H1 (cell line): ENCODE results near the gene PNCK. TPM values are rescaled to one million over a fixed set of nuclear protein-coding genes. Genes with fewer than 3 reads are reported as not detected.

Experiments
- BRCA1 ChIP-seq: IDR thresholded peaks from 2 replicates; pipeline ENCODE4 v1.6.1; 2012; ENCODE audit warnings: low read depth, low read length, improper control_type of control experiment
- CBX8 ChIP-seq: fragments of 300-800, 300-1000 bp; sonication (generic); IDR thresholded peaks from 2 replicates; pipeline ENCODE4 v1.7.1; 2016; ENCODE audit warnings: low read depth, low read length, borderline replicate concordance
- CHD7 ChIP-seq: fragments of 300-600 bp; sonication (generic); IDR thresholded peaks from 2 replicates; pipeline ENCODE4 v1.7.1; 2012; ENCODE audit warnings: low read length, moderate library complexity, mild to moderate bottlenecking, inconsistent platforms; ENCODE audit not compliant: insufficient replicate concordance
- FOSL1 ChIP-seq: IDR thresholded peaks from 2 replicates; pipeline ENCODE4 v1.6.1; 2011; ENCODE audit warnings: mild to moderate bottlenecking, low read depth, low read length, moderate library complexity; ENCODE audit not compliant: insufficient read depth
- TAF1 ChIP-seq: IDR thresholded peaks from 2 replicates; pipeline ENCODE4 v1.6.1; 2011; ENCODE audit warnings: mild to moderate bottlenecking, low read depth, low read length
- ZNF274 ChIP-seq: IDR thresholded peaks from 2 replicates; pipeline ENCODE4 v1.7.0; 2012; ENCODE audit warnings: low read length, borderline replicate concordance; ENCODE audit errors: extremely low read depth
- polyA plus RNA-seq, 7 experiments: library from polyadenylated mRNA; depleted of rRNA in 3 of 7; stranded (reverse) in 5 of 7; unstranded in 2 of 7; fragments of >200 nt in 5 of 7; fragments of 200-250 nt in 2 of 7; gene quantifications; 1 replicate in 5 of 7; 2 replicates in 1 of 7; 4 replicates in 1 of 7; pipeline versions ENCODE4 v1.2.1 to v1.2.3, GENCODE V29; 2011 to 2013; ENCODE audit warnings: missing spikeins in 2 of 7, mixed read lengths in 2 of 7
- total RNA-seq: library from RNA; stranded (reverse); fragmentation: NEBNext Ultra II Directional; extraction: Animal tissue kit (Norgen Biotek cat#: 25700); gene quantifications from 2 replicates; pipeline ENCODE4 v1.2.1, GENCODE V29; 2021

The PNCK gene
- total and polyA plus RNA-seq, 2 of the 8 experiments (the other 6 are each of a cell fraction or from before 2014, with no cell fraction given): 6.2 to 6.3 TPM

- TF ChIP-seq CBX8: no peak
- TF ChIP-seq TAF1: no peak
- TF ChIP-seq FOSL1: no peak
- TF ChIP-seq ZNF274: no peak
- no peak for TF ChIP-seq CHD7
- no peak for TF ChIP-seq BRCA1
- TF ChIP-seq, all 59 proteins: peak for 0
Observed at GRCh38 chrX:153623310-153624029, 50.1 kb downstream of the PNCK start (continued).
